Loucy (cell line): ENCODE measurements around the gene MMP28.

ENCODE experiments used
- H2AFZ ChIP-seq: fragments of 200-600 bp; sonication (generic); 2 replicates; pipeline ENCODE4 v1.6.0; 2016; ENCODE audit warnings: antibody characterized with exemption, mild to moderate bottlenecking, low read length, moderate library complexity
- H3F3A ChIP-seq: fragments of 200-600 bp; 2 replicates; pipeline ENCODE4 v1.6.0; 2016; ENCODE audit warnings: antibody characterized with exemption, low read depth, mild to moderate bottlenecking
- H3K27me3 ChIP-seq: fragments of 200-600 bp; sonication (generic); 2 replicates; pipeline ENCODE4 v1.6.1; 2014; ENCODE audit warnings: low read length, mild to moderate bottlenecking; ENCODE audit not compliant: insufficient read depth, poor library complexity, severe bottlenecking
- H3K36me3 ChIP-seq: fragments of 200-600 bp; sonication (generic); 2 replicates; pipeline ENCODE4 v1.6.1; 2016; ENCODE audit warnings: low read length; ENCODE audit not compliant: insufficient read depth
- H3K4me1 ChIP-seq: fragments of 200-600 bp; sonication (generic); 2 replicates; pipeline ENCODE4 v1.5.1; 2014; ENCODE audit warnings: low read length, mild to moderate bottlenecking; ENCODE audit not compliant: insufficient read depth, poor library complexity, severe bottlenecking
- H3K4me2 ChIP-seq: fragments of 200-600 bp; sonication (generic); 2 replicates; pipeline ENCODE4 v1.6.0; 2014; ENCODE audit warnings: antibody characterized with exemption, low read length, low read depth, mild to moderate bottlenecking; ENCODE audit not compliant: poor library complexity, severe bottlenecking
- H3K4me3 ChIP-seq: fragments of 200-600 bp; sonication (generic); 2 replicates; pipeline ENCODE4 v1.5.1; 2014; ENCODE audit warnings: low read length, mild to moderate bottlenecking, mixed read lengths; ENCODE audit not compliant: poor library complexity, severe bottlenecking
- H3K79me2 ChIP-seq: fragments of 200-600 bp; sonication (generic); 2 replicates; pipeline ENCODE4 v1.6.1; 2014; ENCODE audit warnings: low read length; ENCODE audit not compliant: insufficient read depth
- H3K9ac ChIP-seq: fragments of 200-600 bp; sonication (generic); 2 replicates; pipeline ENCODE4 v1.6.0; 2014; ENCODE audit warnings: mild to moderate bottlenecking, low read depth, low read length, moderate library complexity; ENCODE audit not compliant: poor library complexity, severe bottlenecking
- H3K9me2 ChIP-seq: fragments of 200-600 bp; sonication (generic); replicated peaks from 2 replicates; pipeline ENCODE4 v1.6.1; 2016; ENCODE audit warnings: low read depth, low read length, mixed read lengths
- H3K9me3 ChIP-seq: fragments of 200-600 bp; sonication (generic); 2 replicates; pipeline ENCODE4 v1.6.1; 2014; ENCODE audit warnings: mild to moderate bottlenecking, antibody characterized with exemption, low read length, low read depth; ENCODE audit not compliant: insufficient read depth
- H4K20me1 ChIP-seq: fragments of 200-600 bp; sonication (generic); 2 replicates; pipeline ENCODE4 v1.6.0; 2014; ENCODE audit warnings: antibody characterized with exemption, low read length, mild to moderate bottlenecking; ENCODE audit not compliant: insufficient read depth, poor library complexity, severe bottlenecking
- CTCF ChIP-seq: fragments of 200-600 bp; sonication (generic); conservative IDR thresholded peaks from 2 replicates; pipeline ENCODE4 v1.5.1; 2014; ENCODE audit warnings: mild to moderate bottlenecking, antibody characterized with exemption, low read length
- EZH2phosphoT487 ChIP-seq: fragments of 200-600 bp; IDR thresholded peaks from 2 replicates; pipeline ENCODE4 v1.6.1; 2018; ENCODE audit warnings: antibody characterized with exemption, mild to moderate bottlenecking, moderate library complexity, borderline replicate concordance

Gene MMP28

GRCh38 chr17:35775039-35775438 lies 20.4 kb downstream of the MMP28 start:
- H2AFZ ChIP-seq = no peak overlapping the region
- peaks cover 12% of the 10 kb centered on the region for H3K4me1 ChIP-seq
- no peak overlapping the region for H3K9ac ChIP-seq

GRCh38 chr17:35774499-35774898 lies 20.9 kb downstream of the MMP28 start:
- no peak overlapping the region for H3K4me2 ChIP-seq

More at GRCh38 chr17:35775039-35775438, 20.4 kb downstream of the MMP28 start:
- no peak for TF ChIP-seq EZH2phosphoT487
- TF ChIP-seq CTCF = no peak
- Histone ChIP-seq H3F3A (no peaks in the 10 kb centered on the region), H3K4me2 (no peak overlapping the region), H3K27me3 (no peaks in the 10 kb centered on the region), H3K4me3 (no peak overlapping the region), H4K20me1 (no peaks in the 10 kb centered on the region), H3K36me3 (no peaks in the 10 kb centered on the region), H3K9me2 (no peaks in the 10 kb centered on the region), H3K9me3 (no peaks in the 10 kb centered on the region), H3K79me2 (no peaks in the 10 kb centered on the region)

GRCh38 chr17:35773679-35774425 lies 21.6 kb downstream of the MMP28 start:
- Histone ChIP-seq H3K79me2 (no peaks in the 10 kb centered on the region), H3K9me2 (no peaks in the 10 kb centered on the region), H3K4me2 (no peak overlapping the region), H3K27me3 (no peaks in the 10 kb centered on the region), H3K9me3 (no peaks in the 10 kb centered on the region), H3K36me3 (no peaks in the 10 kb centered on the region), H4K20me1 (no peaks in the 10 kb centered on the region), H3K4me1 (peaks cover 12% of the 10 kb centered on the region), H3F3A (no peaks in the 10 kb centered on the region), H2AFZ (no peak overlapping the region), H3K9ac (no peak overlapping the region), H3K4me3 (no peak overlapping the region)
- no peak for TF ChIP-seq EZH2phosphoT487
- TF ChIP-seq CTCF = no peak

More at GRCh38 chr17:35774499-35774898, 20.9 kb downstream of the MMP28 start:
- Histone ChIP-seq H3K4me1 (peaks cover 12% of the 10 kb centered on the region), H3K9me2 (no peaks in the 10 kb centered on the region), H3K79me2 (no peaks in the 10 kb centered on the region), H3K9me3 (no peaks in the 10 kb centered on the region), H3K4me3 (no peak overlapping the region), H3K36me3 (no peaks in the 10 kb centered on the region), H3K27me3 (no peaks in the 10 kb centered on the region), H2AFZ (no peak overlapping the region), H3K9ac (no peak overlapping the region), H3F3A (no peaks in the 10 kb centered on the region), H4K20me1 (no peaks in the 10 kb centered on the region)
- TF ChIP-seq CTCF (no peak), EZH2phosphoT487 (no peak)
